K562 (cell line): ENCODE measurements around the gene GRIN1. TPM values are rescaled to one million over a fixed set of nuclear protein-coding genes. Genes with fewer than 3 reads are reported as not detected.

Experiments used
- ATAC-seq: fragments of 200-7000 bp; cut with Tn5 transposase; 3 replicates; pipeline ENCODE4 v1.9.1; 2020; ENCODE audit warnings: moderate library complexity
- BruUV-seq: library from RNA; stranded (reverse); fragments of 400-500 nt; replicated peaks from 2 replicates; lab custom pipeline; 2021; lab: Mats Ljungman, UMichigan
- CTCF ChIA-PET: fragments of 300-600 bp; formaldehyde crosslinking; extraction: SDS; loops from one replicate; lab custom pipeline; 2021; ENCODE audit warnings: low intra/inter-chr PET ratio; lab: Yijun Ruan, JAX
- POLR2A ChIA-PET: fragments of 300-600, 350-650 bp; sonication (Branson Sonifier 250); formaldehyde crosslinking; extraction: SDS; loops from one replicate; lab custom pipeline; 2021; ENCODE audit warnings: antibody characterized with exemption, inconsistent platforms; lab: Yijun Ruan, JAX
- DNase-seq, 4 experiments: peaks; one replicate each; pipeline versions ENCODE4 v3.0.0 to v3.0.0-alpha.2; 2011 to 2018; ENCODE audit warnings: low spot score in 3 of 4, mixed read lengths in 3 of 4; ENCODE audit errors: extremely low read depth in 1 of 4
- FAIRE-seq: peaks from 2 replicates; lab custom pipeline; 2011; peaks lifted over from hg19 to GRCh38; lab: Jason Lieb, UNC
- H2AFZ ChIP-seq: 2 replicates; pipeline ENCODE4 v1.6.0; 2011; ENCODE audit warnings: low read depth, low read length, control low read depth, inconsistent platforms
- H3K27ac ChIP-seq: fragments of 200-600 bp; 3 replicates; pipeline ENCODE4 v1.8.0; 2011; ENCODE audit warnings: low read depth, mild to moderate bottlenecking, control low read depth, inconsistent platforms, low read length, moderate library complexity, mixed read lengths; ENCODE audit errors: extremely low read depth
- H3K27me3 ChIP-seq, 2 experiments: fragments of 300-600 bp in 1 of 2; 2 replicates in 1 of 2; 3 replicates in 1 of 2; pipeline versions ENCODE4 v1.6.0 to v1.8.0; 2011; ENCODE audit warnings: inconsistent platforms in 2 of 2, low read length in 2 of 2, mild to moderate bottlenecking in 1 of 2, mixed read lengths in 1 of 2, moderate library complexity in 1 of 2; ENCODE audit not compliant: control insufficient read depth in 2 of 2, insufficient read depth in 2 of 2
- H3K36me3 ChIP-seq: fragments of 300-600 bp; 3 replicates; pipeline ENCODE4 v1.8.0; 2011; ENCODE audit warnings: mild to moderate bottlenecking, low read length, inconsistent platforms; ENCODE audit not compliant: control insufficient read depth, insufficient read depth
- H3K4me1 ChIP-seq, 2 experiments: fragments of 200-600 bp in 1 of 2; replicated peaks in 1 of 2; 2 replicates in 1 of 2; 3 replicates in 1 of 2; pipeline versions ENCODE4 v1.5.1 to v1.8.0; 2011; ENCODE audit warnings: inconsistent platforms in 2 of 2, low read length in 2 of 2, mild to moderate bottlenecking in 1 of 2, mixed read lengths in 1 of 2, moderate library complexity in 1 of 2; ENCODE audit not compliant: control insufficient read depth in 2 of 2, insufficient read depth in 2 of 2
- H3K4me2 ChIP-seq: 2 replicates; pipeline ENCODE4 v1.6.1; 2011; ENCODE audit warnings: low read length, control low read depth, inconsistent platforms, mixed read lengths; ENCODE audit not compliant: insufficient read depth
- H3K4me3 ChIP-seq: fragments of 200-600 bp; sonication (generic), shearing (Covaris generic); 2 replicates; pipeline ENCODE4 v1.5.1; 2016; ENCODE audit warnings: control low read depth, inconsistent platforms
- H3K79me2 ChIP-seq: fragments of 200-600 bp; 3 replicates; pipeline ENCODE4 v1.8.0; 2011; ENCODE audit warnings: low read length, inconsistent platforms; ENCODE audit not compliant: control insufficient read depth, insufficient read depth
- H3K9ac ChIP-seq, 2 experiments: 2 replicates each; pipeline versions ENCODE4 v1.6.0 to v1.6.1; 2011; ENCODE audit warnings: low read depth in 2 of 2, low read length in 2 of 2, control low read depth in 1 of 2, inconsistent platforms in 1 of 2, mild to moderate bottlenecking in 1 of 2, mixed read lengths in 1 of 2; ENCODE audit not compliant: insufficient read depth in 1 of 2
- H3K9me1 ChIP-seq: one replicate; pipeline ENCODE4 v1.6.0; 2011; ENCODE audit warnings: inconsistent platforms, mild to moderate bottlenecking, low read length, moderate library complexity; ENCODE audit not compliant: control insufficient read depth, insufficient read depth
- H3K9me3 ChIP-seq: replicated peaks from 2 replicates; pipeline ENCODE4 v1.5.1; 2011; ENCODE audit warnings: low read depth, low read length, inconsistent platforms; ENCODE audit not compliant: control insufficient read depth, insufficient read depth
- H4K20me1 ChIP-seq: replicated peaks from 2 replicates; pipeline ENCODE4 v1.6.1; 2011; ENCODE audit warnings: low read length, inconsistent platforms, mixed read lengths; ENCODE audit not compliant: control insufficient read depth, insufficient read depth
- CBFB ChIP-seq: sonication (generic); formaldehyde crosslinking; IDR thresholded peaks from 2 replicates; pipeline ENCODE4 v1.4.0; 2020; ENCODE audit warnings: mild to moderate bottlenecking, missing genetic modification reagents
- KAT7 ChIP-seq: sonication (generic); formaldehyde crosslinking; IDR thresholded peaks from 2 replicates; pipeline ENCODE4 v1.8.0; 2022; ENCODE audit warnings: missing genetic modification reagents, mild to moderate bottlenecking, borderline replicate concordance
- SP1 ChIP-seq: sonication (generic); formaldehyde crosslinking; IDR thresholded peaks from 2 replicates; pipeline ENCODE4 v1.8.1; 2022; ENCODE audit warnings: mild to moderate bottlenecking, missing genetic modification reagents
- ZBTB33 ChIP-seq: sonication (generic); formaldehyde crosslinking; IDR thresholded peaks from 2 replicates; pipeline ENCODE4 v1.8.1; 2023; ENCODE audit warnings: mild to moderate bottlenecking, missing genetic modification reagents
- WGBS: fragments of 100-300 bp; shearing (Covaris generic); methylation state at CpG from one replicate; pipeline ENCODE4 v1.1.6; 2016; ENCODE audit warnings: low coverage, mixed read lengths; ENCODE audit not compliant: insufficient coverage; ENCODE audit errors: missing lambda C conversion rate; 5-methylcytosine and 5-hydroxymethylcytosine counted together
- in situ Hi-C: fragments of 300-500 bp; cut with MboI; formaldehyde crosslinking; loops from 4 replicates; pipeline ENCODE4 v1.15.0; 2018; ENCODE audit warnings: inconsistent platforms, mixed read lengths
- intact Hi-C: fragments of 100-400 bp; cut with micrococcal nuclease; formaldehyde crosslinking; loops from 2 replicates; pipeline ENCODE4 v1.14.2; 2022
- polyA plus RNA-seq, 8 experiments: library from polyadenylated mRNA; depleted of rRNA in 4 of 8; stranded (reverse) in 5 of 8; unstranded in 3 of 8; fragments of >200 nt; fragmentation: Nextera tagmentation in 2 of 8; fragmentation: Illumina TruSeq in 1 of 8; extraction: Ambion mirVana in 2 of 8; extraction: Trizol in 1 of 8; gene quantifications; 2 replicates each; pipeline versions ENCODE4 v1.2.1 to v1.2.3, GENCODE V29; 2011 to 2014; ENCODE audit warnings: inconsistent platforms in 1 of 8, missing spikeins in 1 of 8
- total RNA-seq, 7 experiments: library from RNA; depleted of rRNA in 6 of 7; stranded (reverse); fragments of >200 nt in 6 of 7; fragmentation: Illumina TruSeq in 2 of 7; extraction: Trizol in 2 of 7; gene quantifications; 2 replicates each; pipeline versions ENCODE4 v1.2.1 to v1.2.3, GENCODE V29; 2011 to 2021; ENCODE audit warnings: low replicate concordance in 1 of 7
- TF ChIP-seq, protein P1 (sequence below): fragments of 250-450 bp; sonication (Bioruptor Pico); IDR thresholded peaks from 2 replicates; pipeline ENCODE4 v1.8.0; 2022; ENCODE audit warnings: moderate library complexity, mild to moderate bottlenecking, inconsistent platforms
- TF ChIP-seq, protein P2 (sequence below): fragments of 450-650 bp; IDR thresholded peaks from 2 replicates; pipeline ENCODE4 v1.6.1; 2016

GRIN1 gene
- total and polyA plus RNA-seq, 9 of the 15 experiments (the other 6 are each of a cell fraction or from before 2014, with no cell fraction given), result 0.03 to 0.35 (median 0.16) TPM; not detected in 6

DNA sequence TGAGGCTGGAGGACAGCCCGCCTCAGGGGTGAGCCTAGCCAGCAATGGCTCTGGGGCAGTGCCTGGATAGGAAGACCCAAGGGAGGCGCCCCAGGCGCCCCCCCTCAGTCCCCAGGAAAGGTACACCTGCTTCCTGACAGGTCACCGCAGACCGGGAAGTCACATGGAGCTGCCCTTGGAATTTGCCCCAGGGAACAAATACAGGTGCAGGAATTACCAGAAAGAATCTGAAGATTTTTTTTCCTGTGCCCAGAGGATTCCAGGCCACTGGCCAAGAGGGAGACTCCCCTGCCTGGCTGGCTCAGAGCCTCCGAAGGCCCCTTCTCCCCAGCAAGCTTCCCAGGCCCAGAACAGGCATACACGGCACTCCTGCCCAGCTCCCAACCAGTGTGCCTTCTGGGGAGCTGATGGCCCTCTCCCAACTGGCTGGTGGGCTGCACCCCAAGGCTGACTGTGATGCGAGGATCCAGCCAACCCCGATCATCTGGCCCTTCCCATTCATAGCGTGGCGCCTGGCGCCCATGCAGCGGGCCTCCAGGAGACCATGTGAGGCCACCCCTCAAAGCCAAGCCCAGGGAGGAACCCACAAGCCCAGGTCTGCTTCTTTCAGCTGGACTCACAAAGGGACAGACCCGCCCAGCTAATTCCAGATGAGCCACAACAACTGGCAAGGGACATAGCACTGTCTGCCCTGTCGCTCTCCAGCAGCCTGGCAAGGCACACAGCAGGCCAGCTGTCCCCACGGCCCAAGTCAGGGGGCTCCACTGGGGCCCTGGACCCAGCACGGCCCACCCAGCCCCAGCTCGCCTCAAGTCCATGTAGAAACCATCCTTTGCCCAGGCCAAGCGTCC, 59.3 kb downstream of the GRIN1 start (continued):
- peak; percentile 91 for TF ChIP-seq ZBTB33 (CRISPR knock-in tag)

- H3K4me1 ChIP-seq, result peaks cover 23 to 88% of the 10 kb centered on the region in 2 experiments
- peaks cover 10% of the 10 kb centered on the region; the same call in 2 of the 3 replicates for H3K36me3 ChIP-seq
- in situ Hi-C loops, result no loop called here
- CTCF ChIA-PET, result no interaction called here
- no peaks in the 10 kb centered on the region for H3K27me3 ChIP-seq
- intact Hi-C loops, result no loop called here
- POLR2A ChIA-PET, result interaction anchor here (0.6 to 3.2 kb wide), 5 partner anchors 9 to 394 kb away, joined by 3 to 26 read pairs (median 3); partner anchors contain the start of genes ANAPC2 and SSNA1
- WGBS, result 52% methylated on average over 11 of the region's 11 CpGs
- peaks cover 65% of the 10 kb centered on the region for H3K79me2 ChIP-seq
- DNase-seq (no peak), FAIRE-seq (peak; percentile 19), ATAC-seq (no peak)
- H3K4me2 ChIP-seq, result peak overlapping the region; percentile 44
- H3K27ac ChIP-seq, result 0 out of 3 replicates have a peak overlapping the region, but pooled peaks have one; percentile 10
- peak overlapping the region; percentile 37; the same call in 1 of the 2 replicates for H3K4me3 ChIP-seq
- H2AFZ ChIP-seq, result no peak overlapping the region
- H3K9ac ChIP-seq, result peak overlapping the region in 1 of 2 experiments; percentile 89; a peak in 2 of 4 replicates
- TF ChIP-seq, protein P1, sequence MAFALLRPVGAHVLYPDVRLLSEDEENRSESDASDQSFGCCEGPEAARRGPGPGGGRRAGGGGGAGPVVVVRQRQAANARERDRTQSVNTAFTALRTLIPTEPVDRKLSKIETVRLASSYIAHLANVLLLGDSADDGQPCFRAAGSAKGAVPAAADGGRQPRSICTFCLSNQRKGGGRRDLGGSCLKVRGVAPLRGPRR, result no peak
- TF ChIP-seq KAT7 (0 out of 2 replicates have a peak, but pooled peaks have one; percentile 44), SP1 (CRISPR knock-in tag) (0 out of 2 replicates have a peak, but pooled peaks have one; percentile 22), CBFB (CRISPR knock-in tag) (0 out of 2 replicates have a peak, but pooled peaks have one; percentile 8)
- TF ChIP-seq, protein P2, sequence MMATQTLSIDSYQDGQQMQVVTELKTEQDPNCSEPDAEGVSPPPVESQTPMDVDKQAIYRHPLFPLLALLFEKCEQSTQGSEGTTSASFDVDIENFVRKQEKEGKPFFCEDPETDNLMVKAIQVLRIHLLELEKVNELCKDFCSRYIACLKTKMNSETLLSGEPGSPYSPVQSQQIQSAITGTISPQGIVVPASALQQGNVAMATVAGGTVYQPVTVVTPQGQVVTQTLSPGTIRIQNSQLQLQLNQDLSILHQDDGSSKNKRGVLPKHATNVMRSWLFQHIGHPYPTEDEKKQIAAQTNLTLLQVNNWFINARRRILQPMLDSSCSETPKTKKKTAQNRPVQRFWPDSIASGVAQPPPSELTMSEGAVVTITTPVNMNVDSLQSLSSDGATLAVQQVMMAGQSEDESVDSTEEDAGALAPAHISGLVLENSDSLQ, result peak; percentile 30; the same call in 1 of the 2 replicates
- BruUV-seq, result no TSS peak
- peaks cover under 1% of the 10 kb centered on the region for H3K9me1 ChIP-seq
- no peaks in the 10 kb centered on the region for H3K9me3 ChIP-seq
- peaks cover 5% of the 10 kb centered on the region for H4K20me1 ChIP-seq
Measured at GRCh38 chr9:137198902-137199283, 59.9 kb downstream of the GRIN1 start.
